Upper lobe of left lung (tissue), 4 donors: ENCODE measurements around the gene NIPBL.

Experiments
- CTCF ChIP-seq, 6 experiments: fragments of 450-650 bp in 4 of 6; fragments of 200-600 bp in 2 of 6; sonication (generic) in 2 of 6; IDR thresholded peaks; one replicate each; pipeline ENCODE4 v1.5.1; 2016 to 2019; ENCODE audit warnings: antibody characterized with exemption in 6 of 6
- EP300 ChIP-seq, 4 donors: sonication (generic); formaldehyde crosslinking; IDR thresholded peaks; one replicate each; pipeline ENCODE4 v1.5.1; 2017; ENCODE audit warnings: antibody characterized with exemption in 4 of 4, control low read depth in 2 of 4
- POLR2A ChIP-seq, 4 donors: fragments of 450-650 bp; IDR thresholded peaks; one replicate each; pipeline ENCODE4 v1.5.1; 2016 to 2017; ENCODE audit warnings: antibody characterized with exemption in 4 of 4, mild to moderate bottlenecking in 2 of 4

GRCh38 chr5:36965179-36965578 is 88.6 kb downstream of the NIPBL start:
- no peak for TF ChIP-seq CTCF (IDR thresholded peaks at IDR 0.05)
- TF ChIP-seq POLR2A (IDR thresholded peaks at IDR 0.05) = no peak
- no peak for TF ChIP-seq EP300 (IDR thresholded peaks at IDR 0.05)
